HG03575 (cell line): ENCODE measurements around the gene THSD1.

Experiments used
- ATAC-seq: cut with Tn5 transposase; IDR thresholded peaks from one replicate; pipeline ENCODE4 v1.9.1; 2021; ENCODE audit not compliant: unreplicated experiment, insufficient number of reproducible peaks, low FRiP score; ENCODE audit errors: extremely low read depth

Gene THSD1

GRCh38 chr13:52405767-52406494 lies at the start of gene THSD1:
Gene THSD1 (minus strand): TSS chr13:52406172. CDS start chr13:52402600, 3,572 bp downstream.
- no peak for ATAC-seq

GRCh38 chr13:52455677-52456041 lies 49.7 kb upstream of the THSD1 start:
- peak; percentile 10 for ATAC-seq

- ATAC-seq, result peak; percentile 37
These were observed 49.1 kb upstream of the THSD1 start, which contains the start of gene CKAP2 for GRCh38 chr13:52454820-52455676. Gene CKAP2 (plus strand): TSS chr13:52455478. CDS start chr13:52455557, 79 bp downstream.

- no peak for ATAC-seq
These were observed 48.5 kb upstream of the THSD1 start for GRCh38 chr13:52454459-52454819.

- no peak for ATAC-seq
These were observed 46.5 kb upstream of the THSD1 start for GRCh38 chr13:52452470-52452869.

GRCh38 chr13:52451135-52451804 lies 45.3 kb upstream of the THSD1 start:
- ATAC-seq, result no peak

GRCh38 chr13:52450793-52451116 lies 44.8 kb upstream of the THSD1 start:
- ATAC-seq, result no peak

DNA sequence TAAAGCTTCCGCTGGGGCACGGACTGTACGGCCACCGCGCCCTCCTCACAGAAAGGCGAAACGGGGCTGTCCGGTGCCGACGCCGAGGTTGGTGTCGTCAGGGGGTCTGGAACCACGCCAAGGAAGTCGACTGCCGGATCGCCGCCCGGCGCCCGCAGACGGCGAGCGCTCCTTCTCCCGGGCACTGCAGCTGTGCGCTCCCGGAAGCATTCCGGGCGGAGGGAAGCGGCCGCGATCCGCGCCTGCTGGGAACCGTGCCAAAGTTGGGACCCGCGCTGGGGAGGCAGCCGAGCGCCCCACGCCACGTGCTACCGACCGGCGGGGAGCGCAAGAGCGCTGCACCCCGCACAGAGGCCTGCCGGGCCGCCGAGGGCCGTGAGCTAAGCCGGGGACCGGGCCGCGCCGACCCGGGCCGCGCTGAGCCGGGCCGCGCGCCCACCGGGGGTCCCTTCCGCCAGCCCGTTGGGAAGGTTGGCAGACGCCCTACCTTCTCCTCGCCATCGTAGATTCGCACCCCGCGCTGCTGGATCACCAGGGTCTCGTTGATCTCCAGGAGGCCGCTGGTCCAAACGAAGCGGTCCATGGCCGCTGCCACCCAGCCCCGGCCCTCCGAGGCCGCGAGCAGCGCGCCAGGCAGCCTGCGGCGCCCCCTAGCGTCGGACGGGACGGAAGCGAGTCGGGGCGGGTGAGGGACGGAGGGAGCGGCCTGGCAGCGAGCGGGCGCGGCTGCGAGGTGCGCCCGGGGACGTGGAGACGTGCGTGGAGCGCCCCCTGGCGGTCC lies 44.2 kb upstream of the THSD1 start, which contains the start of gene VPS36:
Gene VPS36, minus strand, starts transcription at position 623 of the 781 bp plus-strand sequence. Its CDS starts 40 bp downstream, at position 583.
- ATAC-seq, result peak; percentile 27

DNA sequence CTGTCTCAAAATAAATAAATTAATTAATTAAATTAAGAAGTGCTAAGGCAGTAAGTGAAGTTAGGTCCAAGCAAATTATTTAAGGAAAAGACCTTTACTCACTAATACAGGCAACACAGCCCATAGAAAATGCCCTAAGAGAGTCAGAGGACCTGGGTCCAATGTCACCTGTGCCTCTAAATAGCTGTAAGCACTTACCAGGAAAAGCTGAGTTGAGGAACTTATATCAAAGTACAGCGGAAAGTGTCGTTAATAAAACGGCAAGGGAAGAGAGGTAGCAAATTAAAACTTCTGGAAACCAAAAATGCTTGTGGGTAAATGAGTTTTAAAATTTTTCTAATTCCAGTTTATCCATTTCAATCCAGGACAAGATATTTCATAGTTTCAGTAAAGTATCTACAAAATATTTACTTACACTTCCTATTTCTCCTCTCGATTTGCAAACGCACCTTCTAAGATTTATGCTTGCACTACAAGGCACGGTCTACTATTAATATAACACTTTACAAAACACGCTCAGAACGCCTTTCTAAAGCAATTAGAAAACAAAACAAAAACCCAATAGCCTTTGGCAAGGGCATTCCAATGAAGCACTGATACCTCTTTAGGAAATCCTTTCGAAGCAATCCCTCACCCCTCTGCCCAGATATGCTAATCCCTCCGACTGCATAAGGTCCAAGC lies 43.5 kb upstream of the THSD1 start:
- peak; percentile 0 for ATAC-seq

DNA sequence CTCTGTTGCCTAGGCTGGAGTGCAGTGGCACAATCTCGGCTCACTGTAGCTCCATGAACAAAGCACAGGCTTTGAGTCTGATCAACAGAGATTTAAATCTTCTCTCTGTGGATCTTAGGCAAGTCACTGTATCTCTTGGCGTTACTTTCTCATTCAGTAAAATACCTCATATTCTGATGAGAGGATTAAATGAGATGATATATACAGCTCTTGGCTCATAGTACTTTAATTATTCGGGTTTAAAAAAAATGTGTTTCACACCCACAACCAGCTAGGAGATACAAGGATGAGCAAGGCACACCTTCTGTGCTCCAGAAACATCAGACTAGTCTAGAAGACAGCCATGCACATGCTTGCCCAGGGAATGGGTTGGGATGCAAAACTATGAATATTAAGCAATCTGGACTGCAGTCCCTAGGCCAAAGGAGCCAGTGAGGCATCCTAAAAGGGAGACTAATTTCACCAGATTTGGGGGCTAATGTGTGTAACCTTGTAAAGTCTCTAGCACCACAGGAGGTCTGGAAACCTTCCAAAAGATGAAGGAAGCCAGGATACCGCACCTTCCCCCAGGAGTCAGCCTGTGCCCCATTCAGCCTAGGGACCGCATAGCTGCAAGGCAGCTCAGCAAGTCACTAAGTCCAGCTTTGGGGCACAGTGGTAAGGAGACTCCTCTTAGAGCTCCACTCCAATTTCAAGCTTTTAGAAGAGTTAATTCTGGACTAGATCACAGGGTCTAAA lies 42.0 kb upstream of the THSD1 start:
- ATAC-seq, result no peak

GRCh38 chr13:52447354-52447753 lies 41.4 kb upstream of the THSD1 start:
- ATAC-seq, result no peak

DNA sequence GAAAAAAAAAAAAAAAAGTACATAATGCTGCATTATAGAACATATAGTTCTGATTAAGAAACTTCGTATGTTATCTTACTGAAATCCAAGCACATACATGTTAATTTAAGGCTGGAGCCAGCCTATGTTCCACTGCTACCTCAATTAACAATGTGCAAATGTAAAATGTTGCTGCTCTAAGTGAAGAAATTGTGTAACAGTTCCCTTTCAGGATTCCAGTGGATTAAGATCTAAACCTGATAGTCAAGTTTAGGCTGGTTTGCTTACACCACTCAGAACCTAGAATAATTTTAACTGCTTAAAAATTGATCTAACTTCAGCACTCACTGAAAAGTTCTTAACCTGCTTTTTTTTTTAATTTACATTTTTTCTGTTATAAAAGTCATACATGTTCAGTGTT lies 40.3 kb upstream of the THSD1 start:
- ATAC-seq, result no peak

DNA sequence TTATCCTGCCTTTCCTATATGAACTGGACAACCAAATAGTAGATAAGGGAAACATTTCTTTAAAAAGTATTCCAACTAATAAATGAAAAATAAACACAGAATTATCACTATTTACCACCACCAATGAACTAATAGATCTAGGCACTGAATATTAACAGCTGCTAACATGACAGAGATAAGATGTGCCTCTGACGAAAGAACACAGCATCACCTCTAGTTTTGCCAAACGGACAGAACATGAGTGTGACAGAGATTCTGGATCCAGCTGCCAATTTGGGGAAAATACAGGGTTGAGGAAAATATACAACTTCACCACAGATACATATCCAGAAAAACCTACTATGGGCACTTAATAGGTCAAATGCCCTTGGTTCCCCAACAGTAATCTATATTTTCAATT lies 26.5 kb upstream of the THSD1 start:
- no peak for ATAC-seq

- ATAC-seq, result no peak
These were observed 22.3 kb upstream of the THSD1 start for GRCh38 chr13:52428295-52428694.

DNA sequence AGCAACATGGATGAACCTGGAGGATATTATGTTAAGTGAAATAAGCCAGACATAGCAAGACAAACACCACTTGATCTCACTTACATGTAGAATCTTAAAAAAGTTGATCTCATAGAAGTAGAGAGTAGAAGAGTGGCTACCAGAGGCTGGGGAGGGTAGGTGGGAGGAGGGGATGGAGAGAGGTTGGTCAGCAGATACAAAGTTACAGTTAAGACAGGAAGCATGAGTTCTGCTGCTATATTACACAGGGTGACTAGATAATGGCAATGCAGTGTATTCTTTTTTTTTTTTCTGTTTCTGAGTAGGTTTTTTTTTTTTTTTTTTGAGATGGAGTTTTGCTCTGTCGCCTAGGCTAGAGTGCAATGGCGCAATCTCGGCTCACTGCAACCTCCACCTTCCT lies 15.2 kb upstream of the THSD1 start:
- ATAC-seq, result no peak

DNA sequence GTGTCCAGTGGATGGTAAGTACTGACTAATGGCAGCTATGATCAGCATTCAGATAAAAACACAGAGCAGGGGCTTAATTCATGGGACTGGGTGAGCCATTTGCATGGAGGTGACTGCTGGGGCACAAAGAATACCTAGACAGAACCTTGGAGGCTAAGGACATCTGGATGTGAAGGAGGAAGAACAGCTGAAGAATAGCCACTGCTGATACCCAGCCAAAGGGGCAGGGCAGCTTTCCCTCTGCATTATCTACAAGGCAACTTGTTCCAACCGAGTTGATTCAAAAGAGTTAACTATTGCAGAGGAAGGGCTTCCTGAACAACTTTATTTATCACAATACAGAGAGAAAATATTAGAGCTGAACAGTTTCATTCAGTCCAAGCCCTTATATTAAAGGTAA lies 13.1 kb upstream of the THSD1 start:
- ATAC-seq, result no peak

DNA sequence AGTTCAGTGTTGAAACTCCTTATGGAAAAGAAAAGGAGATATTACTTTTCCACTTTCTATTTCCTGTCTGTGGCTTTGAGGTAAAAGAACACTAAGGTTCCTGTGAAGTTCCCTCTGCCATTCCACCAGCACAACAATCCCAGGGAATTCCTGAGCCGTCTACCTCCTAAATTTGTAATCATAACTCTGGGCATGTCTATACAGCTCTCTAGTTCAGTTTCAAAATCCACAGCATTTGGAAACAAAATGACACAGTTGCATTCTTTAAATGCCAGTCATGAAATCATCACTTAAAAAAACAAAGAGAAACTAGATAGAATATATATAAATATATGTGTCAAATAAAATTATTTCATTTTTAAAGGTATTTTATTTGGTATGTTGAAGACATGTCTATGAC lies 9.0 kb upstream of the THSD1 start:
- ATAC-seq, result no peak

DNA sequence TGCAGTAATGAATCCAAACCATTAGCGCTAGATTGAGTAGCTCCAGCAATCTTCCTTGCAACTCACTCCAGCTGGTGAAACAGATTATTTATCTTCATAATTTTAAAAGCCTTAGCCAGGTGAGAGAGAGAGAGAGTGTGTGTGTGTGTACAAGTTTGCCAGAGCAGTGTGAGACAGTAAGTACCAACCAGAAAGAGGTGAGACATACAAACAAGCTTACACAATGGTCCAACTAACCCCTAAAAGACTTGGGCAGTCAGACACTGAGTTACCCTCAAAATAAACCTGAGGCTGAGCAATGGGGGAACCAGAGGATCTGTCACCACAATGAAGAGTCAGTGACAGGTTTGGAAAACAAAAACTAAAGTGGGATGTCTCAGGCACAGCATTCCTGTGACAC lies 8.1 kb upstream of the THSD1 start:
- no peak for ATAC-seq
